HG03354 (cell line): Measurements from ENCODE around the gene SLIT3.
"Not testable (repeated sequence)": the region's sequence is repeated elsewhere in the genome, so short reads cannot be mapped to it uniquely, and the experiment has no call there.

Experiments used
- ATAC-seq: cut with Tn5 transposase; IDR thresholded peaks from one replicate; pipeline ENCODE4 v1.9.1; 2021; ENCODE audit warnings: mild to moderate bottlenecking; ENCODE audit not compliant: unreplicated experiment, poor library complexity, severe bottlenecking

SLIT3 gene

GRCh38 chr5:169229342-169229892 lies 71.5 kb downstream of the SLIT3 start:
- no peak for ATAC-seq

- no peak for ATAC-seq
These were observed 74.0 kb downstream of the SLIT3 start for GRCh38 chr5:169226895-169227294.

- ATAC-seq: no peak
These were observed 75.0 kb downstream of the SLIT3 start for GRCh38 chr5:169225830-169226356.

GRCh38 chr5:169223595-169223953 lies 77.4 kb downstream of the SLIT3 start:
- no peak for ATAC-seq

GRCh38 chr5:169222934-169223594 lies 77.9 kb downstream of the SLIT3 start:
- ATAC-seq: no peak

GRCh38 chr5:169221519-169221918 lies 79.4 kb downstream of the SLIT3 start:
- ATAC-seq: no peak

GRCh38 chr5:169219961-169220360 lies 81.0 kb downstream of the SLIT3 start:
- no peak for ATAC-seq

- ATAC-seq: no peak
These were observed 81.6 kb downstream of the SLIT3 start for GRCh38 chr5:169219351-169219750.

- ATAC-seq: no peak
These were observed 82.1 kb downstream of the SLIT3 start for GRCh38 chr5:169218861-169219260.

GRCh38 chr5:169218176-169218575 lies 82.8 kb downstream of the SLIT3 start:
- no peak for ATAC-seq

GRCh38 chr5:169216866-169217265 lies 84.1 kb downstream of the SLIT3 start:
- no peak for ATAC-seq

GRCh38 chr5:169213479-169213878 lies 87.5 kb downstream of the SLIT3 start:
- ATAC-seq: no peak

- ATAC-seq: not testable (repeated sequence)
These were observed 89.2 kb downstream of the SLIT3 start for GRCh38 chr5:169211761-169212160.

GRCh38 chr5:169204788-169205400 lies 96.0 kb downstream of the SLIT3 start:
- no peak for ATAC-seq

- ATAC-seq: no peak
These were observed 98.0 kb downstream of the SLIT3 start for GRCh38 chr5:169202969-169203368.

- no peak for ATAC-seq
These were observed 99.3 kb downstream of the SLIT3 start for GRCh38 chr5:169201597-169201996.

- no peak for ATAC-seq
These were observed 100.7 kb downstream of the SLIT3 start for GRCh38 chr5:169200125-169200778.

GRCh38 chr5:169197343-169197742 lies 103.6 kb downstream of the SLIT3 start:
- ATAC-seq: no peak

- ATAC-seq: no peak
These were observed 104.9 kb downstream of the SLIT3 start for GRCh38 chr5:169196059-169196458.

- no peak for ATAC-seq
These were observed 105.3 kb downstream of the SLIT3 start for GRCh38 chr5:169195601-169196000.

GRCh38 chr5:169192536-169192935 lies 108.4 kb downstream of the SLIT3 start:
- no peak for ATAC-seq
